Anterior cingulate cortex (tissue), 58 donors: ENCODE results near the gene SETBP1.
"Not testable (repeated sequence)": the region's sequence is repeated elsewhere in the genome, so short reads cannot be mapped to it uniquely, and the experiment has no call there.

ENCODE experiments used
- DNase-seq, 58 donors: peaks; one replicate each; lab custom pipeline; 2025; lab: John Stamatoyannopoulos, UW

The SETBP1 gene

GRCh38 chr18:44782617-44783016 lies 101.9 kb downstream of the SETBP1 start:
- DNase-seq: no peak

DNA sequence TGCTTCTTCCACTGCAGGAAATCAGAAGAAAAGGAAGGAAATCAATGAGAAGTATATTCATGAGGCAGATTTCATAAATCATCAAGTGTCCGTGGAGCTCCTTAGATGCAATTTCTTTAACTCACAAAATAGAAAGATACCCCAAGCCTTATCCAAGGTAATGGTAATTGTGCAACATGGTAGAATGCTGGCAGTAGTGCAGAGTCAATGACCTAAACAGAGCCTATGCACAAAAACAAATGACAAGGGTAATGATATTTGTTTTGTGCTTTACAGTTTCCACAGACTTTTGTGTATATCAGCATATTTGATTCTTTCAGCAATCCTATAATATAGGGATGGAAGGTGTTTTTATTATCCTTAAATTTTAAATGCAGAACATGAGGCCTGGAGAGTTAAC lies 102.7 kb downstream of the SETBP1 start:
- no peak for DNase-seq

DNA sequence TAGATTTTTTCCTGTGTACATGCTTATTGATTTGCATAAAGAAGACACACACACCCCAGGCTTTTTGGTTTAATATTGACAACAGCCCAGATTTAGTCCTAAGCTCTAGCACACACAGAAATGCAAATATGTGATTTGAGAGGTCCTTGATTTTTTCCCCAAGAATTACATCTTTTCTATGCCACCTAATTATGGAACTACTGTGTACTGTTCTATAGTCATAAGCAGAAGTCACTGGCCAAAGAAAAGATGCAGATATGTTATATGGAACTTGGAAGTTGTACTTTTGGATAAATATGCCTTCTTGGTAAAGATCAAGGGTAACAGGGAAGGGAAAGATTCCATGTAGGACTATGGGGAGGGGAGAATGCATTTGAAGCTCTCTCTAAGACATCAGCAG lies 105.6 kb downstream of the SETBP1 start:
- no peak for DNase-seq

GRCh38 chr18:44786688-44787087 lies 106.0 kb downstream of the SETBP1 start:
- DNase-seq: no peak

DNA sequence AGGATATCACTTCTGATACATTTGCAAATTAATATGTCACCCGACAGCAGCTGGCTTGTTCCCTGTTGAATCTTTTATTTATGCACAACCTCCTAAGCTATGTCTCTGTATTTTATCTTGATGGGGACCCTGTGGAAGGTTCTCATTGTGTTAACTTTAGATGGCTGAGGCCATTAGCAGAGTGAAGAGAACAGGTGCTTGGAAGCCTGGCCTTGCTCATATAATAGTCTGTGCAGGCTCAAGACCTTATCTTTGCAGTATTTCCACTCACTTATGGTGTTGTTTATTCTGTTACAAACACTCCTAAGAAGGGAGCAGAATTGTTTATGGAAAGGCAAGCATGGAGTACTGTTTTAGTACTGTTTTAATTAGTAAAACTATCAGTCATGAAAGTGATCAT lies 107.6 kb downstream of the SETBP1 start:
- DNase-seq: no peak

DNA sequence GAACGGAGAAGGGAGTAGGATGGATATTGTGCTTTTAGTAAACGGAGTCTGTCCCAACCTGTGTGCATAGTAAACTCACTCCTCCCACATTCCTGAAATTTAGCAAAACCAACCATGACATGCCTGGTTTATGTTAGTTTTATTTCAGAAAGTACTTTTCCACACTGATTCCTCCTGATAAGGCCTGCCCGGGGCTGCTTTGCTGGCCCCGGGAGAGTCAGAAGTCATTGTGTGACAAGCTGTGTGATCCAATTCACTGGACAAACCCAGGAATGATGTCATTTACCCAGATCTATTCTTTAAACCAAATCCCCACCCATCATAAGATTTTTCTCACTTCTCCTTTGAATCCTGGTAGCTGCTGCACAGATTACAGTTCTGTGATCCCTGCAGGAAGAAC lies 109.0 kb downstream of the SETBP1 start:
- DNase-seq: no peak

- no peak for DNase-seq
These were observed 110.2 kb downstream of the SETBP1 start for GRCh38 chr18:44790860-44791259.

DNA sequence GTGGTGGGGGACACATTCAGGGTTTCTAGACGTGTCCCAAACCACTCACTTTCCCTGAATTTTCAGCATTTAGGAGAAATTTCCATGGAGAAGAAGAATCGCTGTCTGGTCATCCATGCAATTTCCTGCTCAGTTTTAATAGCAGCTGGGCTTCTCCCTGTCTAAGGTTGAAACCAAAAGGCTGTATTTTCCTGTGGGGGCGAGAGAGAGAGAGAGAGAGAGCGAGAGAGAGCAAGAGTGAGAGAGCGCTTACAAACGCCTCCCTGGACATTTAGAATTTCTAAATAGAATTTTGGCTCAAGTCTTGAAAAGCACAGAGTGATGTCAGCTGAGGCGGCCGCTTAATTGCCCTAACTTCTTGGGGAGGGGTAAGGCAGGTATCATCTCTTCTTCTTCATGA lies 110.8 kb downstream of the SETBP1 start:
- peak in 1 of 58 donors; percentile 33 for DNase-seq

DNA sequence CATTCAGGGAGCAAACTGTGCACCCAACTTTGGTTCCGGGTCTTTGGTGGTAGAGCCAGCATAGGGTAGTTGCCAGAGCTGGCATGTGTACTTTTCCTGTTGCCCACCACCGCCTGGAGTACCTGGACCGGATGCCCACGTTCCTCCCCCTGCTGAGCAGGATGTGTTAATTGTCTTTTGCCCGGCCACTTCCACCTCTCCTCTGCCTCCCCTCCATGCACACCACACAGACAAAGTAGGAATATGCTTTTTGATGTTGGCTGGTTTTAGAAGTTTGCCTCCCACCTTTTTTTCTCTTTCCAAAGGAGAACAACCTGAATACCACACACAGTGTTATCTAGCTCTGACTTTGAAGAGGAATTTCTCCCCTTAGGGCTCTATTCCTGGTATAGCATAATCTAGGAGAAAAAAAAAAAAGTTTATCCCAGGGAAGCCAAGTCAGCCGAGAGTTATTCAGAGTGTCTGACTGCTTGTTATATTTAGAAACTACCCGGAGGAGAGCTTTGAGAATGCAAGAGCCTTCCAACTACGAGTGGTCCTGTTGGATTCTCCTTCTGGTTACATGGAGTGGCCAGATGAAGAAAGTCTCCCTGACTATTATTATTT lies 111.9 kb downstream of the SETBP1 start:
- DNase-seq: no peak

- DNase-seq: no peak
These were observed 112.5 kb downstream of the SETBP1 start for GRCh38 chr18:44793194-44793593.

GRCh38 chr18:44793685-44794084 lies 113.0 kb downstream of the SETBP1 start:
- no peak for DNase-seq

DNA sequence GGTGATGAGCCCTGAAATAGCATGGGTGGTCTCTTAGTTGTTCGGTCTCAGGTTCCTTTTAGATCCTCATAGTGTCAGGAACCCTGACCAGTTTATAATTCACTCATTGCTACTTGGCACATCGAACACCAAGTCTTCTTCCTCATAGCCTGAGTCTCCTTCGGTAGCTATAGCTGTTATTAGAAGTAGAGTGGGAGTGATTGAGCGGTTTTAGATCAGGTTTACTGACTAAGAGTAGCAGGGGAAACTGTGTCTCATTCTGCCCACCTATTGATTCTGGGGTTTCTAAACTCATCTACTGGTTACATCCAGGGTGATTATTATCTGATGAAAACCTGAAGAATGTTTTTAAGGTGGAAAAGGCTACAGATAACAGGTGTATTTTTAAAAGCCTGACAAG lies 114.6 kb downstream of the SETBP1 start:
- no peak for DNase-seq

DNA sequence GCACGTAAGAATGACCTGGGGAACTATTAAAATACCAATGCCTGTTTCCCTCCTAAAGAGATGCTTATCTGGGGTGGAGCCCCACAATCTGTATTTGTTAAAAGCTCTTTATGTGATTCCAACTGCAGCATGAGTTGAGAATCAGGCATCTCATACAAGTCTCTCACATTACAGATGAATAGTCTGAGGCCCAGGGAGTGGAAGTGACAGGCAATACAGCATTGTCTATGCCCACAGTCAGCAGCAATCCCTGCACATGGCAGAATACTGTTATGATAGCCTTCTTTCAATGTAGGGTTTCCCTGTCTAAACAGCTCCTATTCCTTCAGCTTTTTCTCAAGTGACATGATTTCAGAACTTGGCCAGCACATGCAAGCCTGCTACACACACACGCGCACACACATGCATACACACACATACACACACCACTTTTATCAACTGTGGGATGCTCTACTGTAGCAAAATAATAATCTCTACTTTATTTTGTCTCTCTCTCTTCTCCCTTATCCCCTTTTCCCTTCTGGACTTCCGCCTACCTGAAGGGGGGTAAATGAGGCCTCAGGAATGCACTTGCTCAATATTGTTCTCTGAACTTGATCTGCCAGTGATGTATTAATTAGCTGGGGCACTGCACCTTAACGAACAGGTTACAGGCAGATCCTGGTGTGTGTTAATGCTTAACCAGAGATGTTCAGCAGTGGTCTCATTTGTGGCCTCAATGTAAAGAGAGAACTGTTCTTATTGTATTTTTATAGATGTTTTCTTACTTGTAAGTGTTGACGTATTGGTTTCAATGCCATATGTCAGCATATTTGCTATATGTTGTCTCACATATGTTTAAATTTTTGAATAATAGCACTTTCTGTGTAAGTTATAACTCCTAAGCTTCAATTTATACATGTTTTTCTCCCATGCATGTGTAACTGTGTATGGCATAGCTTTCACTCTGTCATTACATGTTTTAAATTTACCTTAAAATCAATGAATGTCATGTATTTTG lies 116.0 kb downstream of the SETBP1 start:
- no peak for DNase-seq

GRCh38 chr18:44798433-44799048 lies 117.9 kb downstream of the SETBP1 start:
- no peak for DNase-seq

DNA sequence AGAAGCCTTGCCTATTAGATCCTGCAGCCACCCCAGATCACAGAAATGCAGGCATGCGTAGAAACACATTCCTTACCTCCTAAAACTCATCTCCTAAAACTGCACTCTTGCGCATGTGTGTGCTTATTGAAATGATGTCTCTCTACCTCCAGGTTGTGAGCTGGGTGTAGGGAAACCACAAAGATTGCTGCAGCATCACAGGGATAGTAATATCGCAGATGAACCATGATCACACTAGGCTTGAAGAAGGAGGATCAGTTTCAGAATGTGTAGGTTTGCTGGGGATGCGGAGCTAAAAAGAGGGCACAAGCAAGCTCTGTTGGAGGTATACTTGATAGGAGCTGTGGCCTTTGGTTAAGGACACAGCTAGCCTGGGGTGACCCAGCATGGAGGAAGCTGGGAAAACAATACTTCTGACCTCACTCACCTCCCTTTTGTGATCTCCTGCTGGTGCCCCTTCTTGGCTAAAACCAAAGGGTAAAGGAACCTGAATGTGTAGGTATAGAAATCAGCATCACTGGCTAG lies 118.8 kb downstream of the SETBP1 start:
- DNase-seq: no peak

DNA sequence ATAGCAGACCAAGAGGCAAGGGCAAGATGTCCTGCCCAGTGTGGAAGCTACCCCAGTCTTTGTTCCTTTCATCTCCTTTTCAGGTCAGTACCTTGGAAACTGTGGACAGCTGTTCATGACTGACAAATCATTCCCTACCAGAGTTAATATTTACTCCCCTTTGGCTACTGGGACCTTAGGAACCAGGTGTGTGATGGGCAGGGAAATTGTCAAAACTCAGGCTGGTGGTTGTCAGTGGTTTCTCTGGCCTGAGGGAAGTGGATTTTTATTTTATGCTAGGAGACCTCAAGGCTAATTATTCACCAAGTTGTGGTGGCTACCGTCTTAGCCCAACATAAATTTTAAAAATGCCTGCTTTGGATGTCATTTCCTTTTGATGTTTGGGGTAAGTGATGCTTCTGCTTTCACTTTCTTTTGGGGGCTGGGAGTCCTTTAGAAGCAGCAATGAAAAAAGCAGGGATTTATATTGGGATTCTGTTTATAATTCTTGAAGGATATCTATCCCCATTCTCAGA lies 119.3 kb downstream of the SETBP1 start:
- no peak for DNase-seq

DNA sequence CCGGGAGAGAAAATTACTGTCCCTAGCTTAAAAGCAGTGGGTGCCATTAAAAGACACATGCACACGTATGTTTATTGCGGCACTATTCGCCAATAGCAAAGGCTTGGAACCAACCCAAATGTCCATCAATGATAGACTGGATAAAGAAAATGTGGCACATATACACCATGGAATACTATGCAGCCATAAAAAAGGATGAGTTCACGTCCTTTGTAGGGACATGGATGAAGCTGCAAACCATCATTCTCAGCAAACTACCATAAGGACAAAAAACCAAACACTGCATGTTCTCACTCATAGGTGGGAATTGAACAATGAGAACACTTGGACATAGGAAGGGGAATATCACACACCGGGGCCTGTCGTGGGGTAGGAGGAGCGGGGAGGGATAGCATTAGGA lies 120.1 kb downstream of the SETBP1 start:
- not testable (repeated sequence) for DNase-seq

GRCh38 chr18:44801781-44802180 lies 121.1 kb downstream of the SETBP1 start:
- DNase-seq: no peak

GRCh38 chr18:44802508-44802907 lies 121.8 kb downstream of the SETBP1 start:
- DNase-seq: no peak

- DNase-seq: no peak
These were observed 122.4 kb downstream of the SETBP1 start for GRCh38 chr18:44803019-44803650.
